LHCN-M2 (cell line): ENCODE measurements around the gene C4orf46. TPM values are rescaled to one million over a fixed set of nuclear protein-coding genes. Genes with fewer than 3 reads are reported as not detected.
"Not testable (repeated sequence)": the region's sequence is repeated elsewhere in the genome, so short reads cannot be mapped to it uniquely, and the experiment has no call there.

ENCODE experiments used
- DNase-seq: peaks from one replicate; pipeline ENCODE4 v3.0.0-alpha.2; 2012; ENCODE audit warnings: low read depth
- polyA plus RNA-seq: library from polyadenylated mRNA; unstranded; fragments of >200 nt; gene quantifications from one replicate; pipeline ENCODE4 v1.2.1, GENCODE V29; 2012; ENCODE audit warnings: missing spikeins
- total RNA-seq: library from RNA; depleted of rRNA; stranded (reverse); fragments of >200 nt; gene quantifications from 2 replicates; pipeline ENCODE4 v1.2.3, GENCODE V29; 2014; rRNA removed

Gene C4orf46
- 33.8 and 42.6 TPM in 2 replicates for total RNA-seq
- 9.1 TPM for polyA plus RNA-seq

- no peak for DNase-seq
Measured at GRCh38 chr4:158671665-158671914, at the start of gene C4orf46. C4orf46 (minus strand) TSS chr4:158671887; CDS start chr4:158671801, 86 bp downstream.

- DNase-seq = no peak
Measured at GRCh38 chr4:158715802-158716201, 44.1 kb upstream of the C4orf46 start.

- no peak for DNase-seq
Measured at GRCh38 chr4:158714937-158715336, 43.2 kb upstream of the C4orf46 start.

- not testable (repeated sequence) for DNase-seq
Measured at GRCh38 chr4:158712622-158713021, 40.9 kb upstream of the C4orf46 start.

GRCh38 chr4:158710814-158711213 is 39.1 kb upstream of the C4orf46 start:
- peak; percentile 18 for DNase-seq

GRCh38 chr4:158704274-158704673 is 32.6 kb upstream of the C4orf46 start:
- DNase-seq = no peak

- no peak for DNase-seq
Measured at GRCh38 chr4:158688813-158689212, 17.1 kb upstream of the C4orf46 start.

GRCh38 chr4:158682066-158682465 is 10.4 kb upstream of the C4orf46 start:
- peak; percentile 68 for DNase-seq

- DNase-seq = no peak
Measured at GRCh38 chr4:158681629-158682028, 9.9 kb upstream of the C4orf46 start.

- DNase-seq = no peak
Measured at GRCh38 chr4:158678767-158679166, 7.1 kb upstream of the C4orf46 start.

- no peak for DNase-seq
Measured at GRCh38 chr4:158676076-158676475, 4.4 kb upstream of the C4orf46 start.

GRCh38 chr4:158673633-158674032 is 1.9 kb upstream of the C4orf46 start:
- no peak for DNase-seq

- DNase-seq = peak; percentile 100
Measured at GRCh38 chr4:158671915-158672806, 474 bp upstream of the C4orf46 start, which contains the start of gene ETFDH. ETFDH (plus strand) TSS chr4:158672296; CDS start chr4:158672457, 161 bp downstream.

GRCh38 chr4:158670975-158671664 is 567 bp downstream of the C4orf46 start:
- DNase-seq = peak; percentile 90

GRCh38 chr4:158669310-158669709 is 2.4 kb downstream of the C4orf46 start:
- DNase-seq = no peak

GRCh38 chr4:158667651-158668198 is 4.0 kb downstream of the C4orf46 start:
- DNase-seq = peak; percentile 61

GRCh38 chr4:158666892-158667291 is 4.8 kb downstream of the C4orf46 start:
- no peak for DNase-seq

GRCh38 chr4:158664806-158665205 is 6.9 kb downstream of the C4orf46 start:
- no peak for DNase-seq

- DNase-seq = not testable (repeated sequence)
Measured at GRCh38 chr4:158663707-158664625, 7.7 kb downstream of the C4orf46 start.

GRCh38 chr4:158663255-158663654 is 8.4 kb downstream of the C4orf46 start:
- DNase-seq = not testable (repeated sequence)

- DNase-seq = no peak
Measured at GRCh38 chr4:158657291-158657690, 14.4 kb downstream of the C4orf46 start.
